Measurements from ENCODE around the gene NADK2.

- TF ChIP-seq EZH2 (IDR thresholded peaks at IDR 0.05; ENCODE audit: insufficient read depth, poor library complexity, severe bottlenecking) (no peak), EZH2phosphoT487 (IDR thresholded peaks at IDR 0.05; ENCODE audit: insufficient read depth, low read depth) (no peak)
These were observed 96.4 kb downstream of the NADK2 start for GRCh38 chr5:36145311-36145710.

Data from GM23248 (cell line).